ENCODE data around the gene SYCP2L.
"Not testable (repeated sequence)": the region's sequence is repeated elsewhere in the genome, so short reads cannot be mapped to it uniquely, and the experiment has no call there.

The SYCP2L gene

DNA sequence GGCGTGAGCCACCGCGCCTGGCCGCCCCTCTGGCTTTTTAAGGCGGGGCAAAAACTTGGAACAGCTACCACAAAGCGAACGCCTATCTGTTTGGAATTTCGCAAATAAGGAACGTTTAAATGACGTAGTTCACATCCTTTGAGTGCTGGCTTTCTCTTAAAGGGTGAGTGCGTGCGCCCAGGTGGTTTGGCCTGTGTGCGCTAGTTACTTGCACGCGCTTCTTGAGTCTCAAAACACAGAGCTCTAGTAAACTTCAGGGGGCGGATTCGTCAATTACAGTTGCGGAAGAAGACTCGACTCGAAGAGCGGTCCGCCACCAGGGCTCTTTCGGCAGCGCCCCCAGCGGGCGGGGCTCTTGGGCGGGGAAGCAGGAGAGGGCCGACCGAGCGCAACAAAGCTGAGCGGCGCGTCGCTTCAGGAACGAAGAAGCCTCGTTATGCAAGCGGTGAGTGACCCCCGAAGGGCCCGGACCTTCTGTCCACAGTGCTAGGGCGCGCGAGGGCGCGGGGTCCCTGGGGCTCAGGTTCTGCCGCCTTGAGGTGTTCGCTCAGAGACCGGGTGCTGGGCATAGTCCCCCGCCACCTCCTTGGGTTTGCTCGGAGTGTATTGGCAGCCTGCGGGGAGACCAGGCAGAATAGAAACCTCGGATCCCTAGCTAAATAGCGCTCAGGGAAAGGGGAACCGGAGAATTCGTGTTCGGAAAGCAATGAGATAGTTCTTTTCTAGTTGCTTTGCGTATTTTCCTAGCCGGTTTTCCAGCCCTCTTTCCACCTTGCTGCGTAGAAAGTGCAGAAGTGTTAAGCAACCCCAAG lies at the start of gene SYCP2L:
TSS of gene SYCP2L (plus strand) at position 362 of the 812 bp plus-strand sequence. CDS start at position 437, 75 bp downstream.
- DNase-seq = peak; percentile 76

DNA sequence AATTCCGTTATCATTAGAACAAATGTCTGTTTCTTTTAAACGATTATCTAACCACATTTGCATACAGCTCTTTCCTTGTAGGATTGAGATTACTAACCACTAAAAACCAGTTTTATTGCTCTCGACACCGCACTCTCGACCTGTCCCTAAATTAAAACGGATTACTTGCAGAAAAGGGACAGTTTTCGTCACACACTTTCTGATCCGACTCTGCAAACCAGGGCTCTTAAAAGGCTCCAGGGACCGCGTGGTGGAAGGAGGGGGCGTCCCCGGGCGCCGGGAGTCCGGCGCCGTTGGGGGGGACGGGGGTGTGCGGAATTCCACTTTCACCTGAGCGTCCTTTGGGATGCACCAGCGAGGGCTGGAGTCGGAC lies 49.2 kb upstream of the SYCP2L start:
- peak; percentile 32 for DNase-seq

DNA sequence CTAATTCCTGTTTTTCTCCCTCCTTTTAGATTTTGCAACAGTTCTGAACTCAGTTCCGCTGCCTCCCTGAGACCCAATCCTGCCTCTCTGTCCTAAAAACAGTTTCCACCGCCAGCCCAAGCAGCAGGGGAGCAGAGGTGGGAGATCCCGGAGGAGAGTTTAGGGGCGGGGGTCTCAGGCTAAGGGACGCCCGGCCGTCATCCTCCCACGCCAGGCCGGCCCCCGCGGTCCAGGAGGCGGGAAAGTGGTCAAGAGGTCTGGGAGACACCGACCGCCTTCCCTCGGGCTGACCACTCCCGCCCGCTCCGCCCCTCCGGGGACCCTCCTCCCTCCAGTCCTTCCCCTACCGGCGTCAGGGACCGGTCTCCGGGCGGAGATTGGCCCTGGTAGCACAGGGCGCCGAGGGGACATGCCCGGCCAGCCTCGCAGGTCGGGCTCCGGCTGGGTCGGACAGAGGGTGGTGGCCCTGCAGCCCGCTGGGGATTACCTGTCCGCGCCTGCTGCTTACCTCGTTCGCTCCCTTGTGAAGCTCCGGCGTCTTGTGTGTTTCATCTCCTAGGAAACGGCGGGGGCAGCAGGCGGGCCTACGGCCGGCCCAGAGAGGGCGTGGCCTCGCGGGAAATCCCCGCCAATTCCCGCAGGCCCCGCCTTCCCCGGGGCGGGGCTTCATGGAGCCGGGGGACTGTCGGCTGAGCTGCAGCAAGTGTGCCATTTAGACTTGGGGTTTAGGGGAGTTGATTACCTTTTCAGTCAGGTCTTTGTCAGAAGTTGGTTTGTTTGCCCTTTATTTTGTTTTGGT lies 48.7 kb upstream of the SYCP2L start, which contains the start of gene MAK:
TSS of gene MAK (minus strand) at position 545 of the 799 bp plus-strand sequence. CDS start 7,891 bp downstream, outside the sequence.
- peak; percentile 94 for DNase-seq

DNA sequence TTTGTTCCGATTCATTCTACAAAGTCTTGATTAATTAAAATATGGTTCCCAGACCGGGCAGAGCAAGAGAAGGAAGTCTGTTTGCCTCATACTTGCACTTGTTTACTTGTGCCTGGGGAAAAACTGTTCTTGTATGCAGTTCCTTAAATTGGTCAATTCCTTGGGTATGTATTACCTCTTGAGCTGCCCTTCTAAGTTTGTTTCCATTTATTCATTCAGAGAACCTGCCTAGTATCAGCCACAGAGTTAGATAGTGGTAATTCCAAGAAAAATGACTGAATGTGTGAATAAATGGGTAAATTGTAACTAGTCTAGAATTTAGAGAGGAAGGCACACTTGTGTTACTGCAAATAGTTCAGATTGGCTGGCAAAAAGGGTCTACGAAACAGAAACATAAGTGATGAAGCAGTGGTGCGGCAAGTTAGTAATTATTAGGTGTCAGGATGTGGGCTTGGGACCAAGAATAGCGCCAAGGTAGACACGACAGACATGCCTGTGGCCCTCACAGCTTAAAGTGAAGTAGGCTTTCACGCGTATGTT lies 48.0 kb upstream of the SYCP2L start:
- peak; percentile 77 for DNase-seq

- no peak for DNase-seq
These were observed 43.3 kb upstream of the SYCP2L start for GRCh38 chr6:10843554-10843953.

- no peak for DNase-seq
These were observed 39.2 kb upstream of the SYCP2L start for GRCh38 chr6:10847684-10848083.

DNA sequence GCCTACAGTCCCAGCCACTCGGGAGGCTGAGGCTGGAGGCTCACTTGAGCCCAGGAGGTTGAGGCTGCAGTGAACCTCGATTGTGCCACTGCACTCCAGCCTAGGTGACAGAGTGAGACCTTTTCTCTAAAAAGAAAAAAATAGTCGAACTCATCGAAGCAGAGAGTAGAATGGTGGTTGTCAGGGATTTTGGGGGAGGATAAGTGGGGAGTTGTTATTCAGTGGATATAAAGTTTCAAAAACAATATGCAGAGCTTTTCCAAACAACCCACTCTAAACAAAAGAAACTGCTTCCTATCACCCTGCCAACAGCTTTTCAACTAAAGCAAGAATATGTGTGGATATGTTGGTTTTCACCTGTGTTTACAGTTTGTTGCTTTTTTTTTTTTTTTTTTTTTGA lies 37.0 kb upstream of the SYCP2L start:
- no peak for DNase-seq

- no peak for DNase-seq
These were observed 36.1 kb upstream of the SYCP2L start for GRCh38 chr6:10850728-10851127.

DNA sequence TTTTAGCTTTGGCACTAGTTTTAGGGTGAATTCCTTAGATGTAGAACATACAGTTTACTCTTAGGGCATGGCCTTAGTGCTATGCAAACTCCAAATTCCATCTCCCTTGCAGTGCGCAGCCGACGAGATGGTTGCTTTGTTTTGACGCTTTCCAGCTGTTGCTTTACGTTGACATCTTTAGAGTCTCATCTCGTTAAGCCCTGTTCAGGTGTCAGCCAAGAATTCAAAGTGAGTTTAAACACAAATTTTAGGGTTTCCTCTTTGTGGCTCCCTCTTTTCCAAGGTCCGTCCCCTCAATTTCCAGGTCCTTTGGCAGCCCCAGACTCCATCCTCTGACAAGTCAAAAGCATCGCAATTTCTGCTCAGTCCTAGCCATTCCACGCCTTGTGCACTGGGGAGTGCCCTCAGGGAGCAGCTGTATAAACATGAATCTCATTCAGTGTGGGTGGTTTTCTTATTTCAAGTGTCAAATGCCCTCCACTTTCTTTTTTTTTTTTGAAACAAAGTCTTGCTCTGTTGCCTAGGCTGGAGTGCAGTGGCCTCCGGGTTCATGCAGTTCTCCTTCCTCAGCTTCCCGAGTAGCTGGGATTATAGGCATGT lies 34.4 kb upstream of the SYCP2L start:
- no peak for DNase-seq

DNA sequence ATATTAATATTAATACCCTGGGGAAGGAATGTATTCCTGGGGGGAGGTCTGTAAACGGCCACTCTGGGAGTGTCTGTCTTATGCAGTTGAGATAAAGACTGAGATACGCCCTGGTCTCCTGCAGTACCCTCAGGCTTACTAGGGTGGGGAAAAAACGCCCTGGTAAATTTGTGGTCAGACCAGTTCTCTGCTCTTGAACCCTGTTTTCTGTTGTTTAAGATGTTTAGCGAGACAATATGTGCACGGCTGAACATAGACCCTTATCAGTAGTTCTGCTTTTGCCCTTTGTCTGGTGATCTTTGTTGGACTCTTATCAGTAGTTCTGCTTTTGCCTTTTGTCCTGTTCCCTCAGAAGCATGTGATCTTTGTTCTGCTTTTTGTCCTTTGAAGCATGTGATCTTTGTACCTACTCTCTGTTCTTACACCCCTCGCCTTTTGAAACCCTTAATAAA lies 33.0 kb upstream of the SYCP2L start:
- not testable (repeated sequence) for DNase-seq

GRCh38 chr6:10854922-10855632 lies 31.8 kb upstream of the SYCP2L start:
- no peak for DNase-seq

GRCh38 chr6:10857259-10857658 lies 29.6 kb upstream of the SYCP2L start:
- DNase-seq = no peak

DNA sequence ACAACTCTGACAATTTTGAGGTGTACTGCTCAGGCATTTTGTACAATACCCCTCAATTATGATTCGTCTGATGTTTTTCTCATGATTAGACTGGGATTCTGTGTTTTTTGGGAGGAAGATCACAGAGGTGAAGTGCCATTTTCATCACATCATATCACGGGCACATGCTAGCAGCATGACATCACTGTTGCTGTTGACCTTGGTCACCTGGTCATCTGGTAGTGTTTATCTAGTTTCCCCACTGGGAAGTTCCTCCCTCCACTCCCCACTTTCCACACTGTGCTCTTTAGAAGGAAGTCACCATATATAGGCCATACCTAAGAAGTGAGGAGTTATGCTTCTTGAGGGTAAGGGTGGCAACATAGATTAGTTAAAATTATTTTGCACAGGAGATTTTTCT lies 25.8 kb upstream of the SYCP2L start:
- DNase-seq = no peak

GRCh38 chr6:10862361-10862760 lies 24.5 kb upstream of the SYCP2L start:
- DNase-seq = no peak

DNA sequence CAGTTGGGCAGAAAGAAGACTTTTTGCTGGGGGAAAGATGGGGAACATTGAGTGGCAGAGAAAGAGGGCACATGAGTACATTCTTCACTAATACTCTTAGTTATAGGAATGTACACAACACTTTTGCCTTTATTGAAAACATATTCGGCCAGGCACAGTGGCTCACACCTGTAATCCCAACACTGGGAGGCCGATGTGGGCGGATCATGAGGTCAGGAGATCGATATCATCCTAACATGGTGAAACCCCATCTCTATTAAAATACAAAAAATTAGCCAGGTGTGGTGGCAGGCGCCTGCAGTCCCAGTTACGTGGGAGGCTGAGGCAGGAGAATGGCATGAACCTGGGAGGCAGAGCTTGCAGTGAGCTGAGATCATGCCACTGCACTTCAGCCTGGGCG lies 23.8 kb upstream of the SYCP2L start:
- not testable (repeated sequence) for DNase-seq

- not testable (repeated sequence) for DNase-seq
These were observed 20.1 kb upstream of the SYCP2L start for GRCh38 chr6:10866709-10867108.

DNA sequence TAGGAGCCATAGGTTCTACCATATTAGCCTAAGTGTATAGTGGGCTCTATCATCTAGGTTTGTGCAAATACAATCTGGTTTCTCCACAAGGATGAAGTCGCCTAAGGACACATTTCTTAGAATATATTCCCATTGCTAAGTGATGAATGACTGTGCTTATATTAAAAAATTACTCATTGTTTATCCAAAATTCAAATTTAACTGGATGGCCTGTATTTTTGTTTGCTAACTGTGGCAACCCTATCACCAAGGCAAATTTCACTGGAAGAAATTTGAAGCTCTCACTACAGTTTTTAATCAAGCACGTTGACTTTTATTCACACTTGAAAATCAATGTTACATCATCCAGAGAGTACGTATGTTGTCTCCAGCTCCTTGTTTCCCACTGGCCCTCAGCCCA lies 18.9 kb upstream of the SYCP2L start:
- DNase-seq = no peak

DNA sequence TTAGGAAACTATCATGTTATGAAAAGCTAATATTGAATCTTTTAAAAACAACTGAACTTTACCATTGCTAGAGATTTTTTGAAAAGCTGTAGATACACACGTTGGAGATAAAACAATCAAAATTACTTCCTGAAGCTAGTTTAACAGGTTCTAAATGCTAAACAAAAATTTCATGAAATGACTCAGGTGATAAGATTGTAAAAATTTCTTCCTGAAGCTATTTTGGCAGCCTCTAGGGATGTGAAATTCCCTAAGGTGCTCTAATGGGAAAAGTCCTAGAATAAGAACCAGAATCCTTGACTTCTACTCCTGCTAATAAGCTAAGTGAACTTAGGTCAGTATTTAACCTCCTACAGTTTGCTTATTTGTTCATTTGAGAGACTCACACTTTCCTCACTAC lies 13.5 kb upstream of the SYCP2L start:
- no peak for DNase-seq

GRCh38 chr6:10874207-10874606 lies 12.6 kb upstream of the SYCP2L start:
- DNase-seq = no peak

DNA sequence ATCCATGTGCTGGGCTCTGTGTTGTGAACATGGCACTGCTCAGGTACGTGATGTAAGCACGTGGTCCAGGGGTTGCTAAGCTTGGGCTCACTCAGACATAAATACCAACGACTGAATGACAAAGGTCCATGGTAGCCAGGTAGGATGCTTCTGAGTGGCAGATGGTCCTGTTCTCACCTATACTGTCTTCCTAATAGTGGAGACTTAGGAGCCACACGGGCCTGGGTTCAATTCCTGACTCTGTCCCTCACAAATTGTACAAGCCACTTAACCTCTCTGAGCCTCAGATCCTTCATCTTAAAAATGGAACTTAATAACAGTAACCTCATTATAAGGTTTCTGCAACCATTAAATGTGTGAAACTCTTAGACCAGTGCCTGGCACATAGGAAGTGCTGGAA lies 11.8 kb upstream of the SYCP2L start:
- no peak for DNase-seq

DNA sequence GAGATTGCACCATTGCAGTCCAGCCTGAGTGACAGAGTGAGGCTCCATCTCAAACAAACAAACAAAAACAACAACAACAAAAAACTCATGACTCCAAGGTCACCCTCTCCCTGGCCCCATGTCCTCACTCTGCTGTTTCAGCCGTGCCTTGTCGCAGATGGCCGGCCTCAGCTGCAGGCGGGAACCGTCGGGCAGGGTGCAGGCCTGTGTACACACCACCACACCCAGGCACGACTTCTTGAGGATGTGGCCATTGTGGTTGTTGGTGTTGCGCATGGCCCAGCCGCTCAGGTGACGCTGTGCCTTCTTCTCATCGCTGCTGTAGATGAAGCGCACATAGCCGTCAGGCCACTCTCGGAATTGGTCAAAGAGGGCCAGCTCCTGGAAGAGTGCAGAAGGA lies 9.8 kb upstream of the SYCP2L start:
- no peak for DNase-seq

GRCh38 chr6:10877871-10878270 lies 9.0 kb upstream of the SYCP2L start:
- DNase-seq = no peak

GRCh38 chr6:10880366-10880765 lies 6.5 kb upstream of the SYCP2L start:
- no peak for DNase-seq
